Neuronal stem cell (in vitro differentiated cells): ENCODE data around the gene PAX2.
A peak's percentile ranks its signal among the peaks of the same experiment; 100 is the strongest.

Experiments used
- DNase-seq: peaks from one replicate; pipeline ENCODE4 v3.0.0-alpha.2; 2013; ENCODE audit warnings: low spot score
- H2AFZ ChIP-seq: one replicate; pipeline ENCODE4 v1.6.1; 2013; ENCODE audit warnings: mild to moderate bottlenecking, low read length, inconsistent platforms
- H2AK5ac ChIP-seq: 2 replicates; pipeline ENCODE4 v1.6.1; 2013; ENCODE audit warnings: low read depth, mild to moderate bottlenecking, inconsistent platforms, low read length, moderate library complexity, mixed read lengths
- H2BK120ac ChIP-seq: 2 replicates; pipeline ENCODE4 v1.6.1; 2013; ENCODE audit warnings: low read depth, mild to moderate bottlenecking, inconsistent platforms, low read length, moderate library complexity, mixed read lengths
- H2BK12ac ChIP-seq: one replicate; pipeline ENCODE4 v1.6.1; 2013; ENCODE audit warnings: low read length, inconsistent platforms
- H2BK15ac ChIP-seq: 2 replicates; pipeline ENCODE4 v1.6.1; 2013; ENCODE audit warnings: mild to moderate bottlenecking, low read length, inconsistent platforms, mixed read lengths
- H2BK5ac ChIP-seq: one replicate; pipeline ENCODE4 v1.6.1; 2013; ENCODE audit warnings: inconsistent platforms, mild to moderate bottlenecking, low read length, moderate library complexity
- H3K14ac ChIP-seq: one replicate; pipeline ENCODE4 v1.6.1; 2013; ENCODE audit warnings: low read length, inconsistent platforms
- H3K18ac ChIP-seq: 2 replicates; pipeline ENCODE4 v1.6.1; 2013; ENCODE audit warnings: low read length, inconsistent platforms
- H3K23ac ChIP-seq: 2 replicates; pipeline ENCODE4 v1.6.1; 2013; ENCODE audit warnings: low read depth, mild to moderate bottlenecking, mixed read lengths, low read length, inconsistent platforms; ENCODE audit not compliant: poor library complexity
- H3K27ac ChIP-seq: replicated peaks from 3 replicates; pipeline ENCODE4 v1.5.1; 2013; ENCODE audit warnings: low read length, inconsistent platforms
- H3K27me3 ChIP-seq, 3 experiments: 2 replicates each; pipeline ENCODE4 v1.6.1; 2013; ENCODE audit warnings: low read length in 3 of 3, mild to moderate bottlenecking in 2 of 3, inconsistent platforms in 1 of 3, low read depth in 1 of 3, mixed read lengths in 1 of 3, moderate library complexity in 1 of 3; ENCODE audit not compliant: control insufficient read depth in 3 of 3, insufficient read depth in 3 of 3
- H3K36me3 ChIP-seq, 2 donors: replicated peaks in 1 of 2; 2 replicates each; pipeline ENCODE4 v1.6.1; 2013; ENCODE audit warnings: low read length in 2 of 2; ENCODE audit not compliant: control insufficient read depth in 2 of 2, insufficient read depth in 2 of 2
- H3K4ac ChIP-seq: 2 replicates; pipeline ENCODE4 v1.6.1; 2013; ENCODE audit warnings: inconsistent platforms, mild to moderate bottlenecking, low read length, moderate library complexity
- H3K4me1 ChIP-seq, 2 donors: 1 replicate in 1 of 2; 2 replicates in 1 of 2; pipeline ENCODE4 v1.6.1; 2013; ENCODE audit warnings: low read length in 2 of 2, low read depth in 1 of 2; ENCODE audit not compliant: control insufficient read depth in 2 of 2, insufficient read depth in 1 of 2
- H3K4me2 ChIP-seq: one replicate; pipeline ENCODE4 v1.6.1; 2013; ENCODE audit warnings: mild to moderate bottlenecking, low read length, inconsistent platforms; ENCODE audit not compliant: insufficient read depth, poor library complexity, severe bottlenecking
- H3K4me3 ChIP-seq, 2 donors: 2 replicates each; pipeline ENCODE4 v1.5.1; 2013; ENCODE audit warnings: low read length in 2 of 2, mild to moderate bottlenecking in 2 of 2, inconsistent platforms in 1 of 2, moderate library complexity in 1 of 2
- H3K79me1 ChIP-seq: one replicate; pipeline ENCODE4 v1.6.1; 2013; ENCODE audit warnings: low read depth, mild to moderate bottlenecking, inconsistent platforms, low read length, moderate library complexity
- H3K9ac ChIP-seq: one replicate; pipeline ENCODE4 v1.6.1; 2013; ENCODE audit warnings: mild to moderate bottlenecking, low read depth, low read length, inconsistent platforms; ENCODE audit not compliant: poor library complexity
- H3K9me3 ChIP-seq, 2 donors: replicated peaks in 1 of 2; 2 replicates each; pipeline versions ENCODE3 to v1.6.1; 2013; ENCODE audit warnings: low read length in 2 of 2, mild to moderate bottlenecking in 2 of 2, inconsistent platforms in 1 of 2, low read depth in 1 of 2, mixed read lengths in 1 of 2, moderate library complexity in 1 of 2; ENCODE audit not compliant: control insufficient read depth in 2 of 2, insufficient read depth in 1 of 2
- H4K8ac ChIP-seq: one replicate; pipeline ENCODE4 v1.6.1; 2013; ENCODE audit warnings: low read depth, mild to moderate bottlenecking, inconsistent platforms, low read length, moderate library complexity
- H4K91ac ChIP-seq: one replicate; pipeline ENCODE4 v1.6.1; 2013; ENCODE audit warnings: low read length, low read depth, mild to moderate bottlenecking, inconsistent platforms; ENCODE audit not compliant: poor library complexity
- WGBS, 2 donors: extraction: QIAGEN DNeasy Blood & Tissue Kit; methylation state at CpG; one replicate each; pipeline ENCODE4 v1.1.7; 2013; ENCODE audit warnings: missing lambda C conversion rate in 2 of 2, mixed read lengths in 1 of 2; ENCODE audit not compliant: insufficient read length in 2 of 2, insufficient replicate concordance in 1 of 2; ENCODE audit errors: extremely low coverage in 2 of 2; 5-methylcytosine and 5-hydroxymethylcytosine counted together

PAX2 gene

DNA sequence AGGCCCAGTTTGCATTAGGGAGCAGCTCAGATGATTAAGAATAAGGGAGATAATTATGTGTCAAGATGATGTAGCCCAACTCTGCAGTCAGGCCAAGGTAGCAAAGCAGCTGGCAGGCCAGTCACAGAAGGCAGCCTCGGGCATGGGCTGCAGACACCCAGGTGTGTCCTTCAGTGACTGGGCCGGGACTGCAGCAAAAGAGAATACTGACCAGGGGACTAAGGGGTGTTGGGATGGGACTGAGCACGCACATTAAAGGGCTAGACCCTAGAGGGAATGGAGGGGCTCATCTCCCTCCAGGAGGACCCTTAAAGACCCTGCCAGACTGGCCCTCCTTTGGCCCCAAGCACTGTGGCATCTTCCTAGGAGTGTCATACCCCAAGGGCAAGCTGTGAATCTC lies 38.7 kb downstream of the PAX2 start:
- WGBS, 2 donors, result no CpG with 5 or more reads among the region's 3 CpGs

GRCh38 chr10:100786591-100786990 lies 41.2 kb downstream of the PAX2 start:
- Histone ChIP-seq H4K91ac (no peak overlapping the region), H3K4ac (no peak overlapping the region), H2BK5ac (no peak overlapping the region), H3K4me2 (no peak overlapping the region), H3K27me3 (peaks cover 0 to 96% (median 5%) of the 10 kb centered on the region in 3 experiments), H2AFZ (no peak overlapping the region), H3K14ac (no peak overlapping the region), H3K79me1 (no peaks in the 10 kb centered on the region), H3K23ac (no peak overlapping the region), H4K8ac (no peak overlapping the region), H3K4me1 (peaks cover 0 to 14% of the 10 kb centered on the region in 2 donors), H3K18ac (no peak overlapping the region), H3K9me3 (no peaks in the 10 kb centered on the region), H3K27ac (no peak overlapping the region), H3K4me3 (peak overlapping the region in 1 of 2 donors; percentile 39), H2BK120ac (no peak overlapping the region), H3K9ac (no peak overlapping the region), H2BK12ac (no peak overlapping the region), H2BK15ac (peak overlapping the region; percentile 30), H3K36me3 (no peaks in the 10 kb centered on the region), H2AK5ac (peak overlapping the region; percentile 65)
- DNase-seq, result no peak
- no CpG with 5 or more reads among the region's 6 CpGs for WGBS, 2 donors

More for the DNA sequence above, 38.7 kb downstream of the PAX2 start:
- Histone ChIP-seq H3K4me2 (no peak overlapping the region), H4K8ac (no peak overlapping the region), H3K36me3 (no peaks in the 10 kb centered on the region), H3K79me1 (no peaks in the 10 kb centered on the region), H3K9ac (no peak overlapping the region), H3K18ac (no peak overlapping the region), H4K91ac (no peak overlapping the region), H2AFZ (no peak overlapping the region), H3K4ac (no peak overlapping the region), H3K4me1 (peaks cover 0 to 7% of the 10 kb centered on the region in 2 donors), H3K27me3 (peaks cover 0 to 94% (median 2%) of the 10 kb centered on the region in 3 experiments), H3K9me3 (no peaks in the 10 kb centered on the region), H2BK12ac (no peak overlapping the region), H2BK120ac (no peak overlapping the region), H3K27ac (no peak overlapping the region), H2BK15ac (no peak overlapping the region), H2BK5ac (no peak overlapping the region), H3K4me3 (no peak overlapping the region), H3K23ac (no peak overlapping the region), H2AK5ac (no peak overlapping the region), H3K14ac (no peak overlapping the region)
- DNase-seq, result no peak

DNA sequence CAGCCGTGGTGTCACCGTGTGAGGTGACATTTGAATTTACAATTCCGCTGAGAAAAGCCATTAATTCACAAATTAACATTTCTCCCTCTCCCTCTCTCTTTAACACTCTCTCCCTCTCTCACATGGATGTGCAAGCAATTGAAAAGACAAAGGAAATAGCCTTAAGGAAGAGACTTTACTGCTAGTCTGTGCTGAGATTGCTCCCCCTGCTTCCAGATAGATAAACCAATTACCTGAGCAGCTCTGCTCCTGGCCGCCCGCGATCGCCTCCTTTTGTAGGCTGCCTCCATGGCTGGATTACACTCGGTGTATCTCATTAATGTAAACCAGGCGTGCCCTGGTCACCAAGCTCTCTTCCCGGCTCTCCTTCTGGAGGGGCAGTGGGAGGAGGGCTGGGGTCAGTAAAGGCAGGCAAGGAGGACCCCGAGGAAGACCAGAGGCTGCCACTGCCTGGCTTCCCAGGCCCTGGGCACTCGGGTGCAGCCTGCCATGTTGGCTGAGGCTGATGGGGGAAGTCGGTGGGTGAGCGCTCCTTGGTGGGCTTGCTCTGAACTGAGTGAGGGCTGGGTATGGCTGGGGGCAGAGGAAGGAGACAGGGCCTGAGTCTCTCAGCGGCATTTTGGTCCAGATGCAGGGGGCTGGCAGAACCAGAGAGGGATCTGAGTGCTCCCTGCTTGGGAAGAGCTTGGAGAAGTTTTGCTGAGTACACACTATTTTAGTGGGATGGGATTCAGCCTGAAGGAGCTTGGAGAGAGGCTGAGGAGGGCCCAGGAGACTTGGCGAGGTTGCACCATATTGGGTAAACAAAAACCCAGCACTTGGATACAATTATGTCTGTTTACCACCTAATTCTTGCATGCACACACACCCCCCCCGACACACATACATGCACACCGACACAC lies 42.9 kb downstream of the PAX2 start:
- H3K9me3 ChIP-seq, result no peaks in the 10 kb centered on the region
- no peaks in the 10 kb centered on the region for H3K79me1 ChIP-seq
- no peak overlapping the region for H4K8ac ChIP-seq
- no peak overlapping the region for H2BK120ac ChIP-seq
- H2AK5ac ChIP-seq, result no peak overlapping the region
- WGBS, 2 donors, result 100% methylated on average over 1 of the region's 18 CpGs; no CpG with 5 or more reads in 1 of the 2 donors
- H3K14ac ChIP-seq, result no peak overlapping the region
- no peak for DNase-seq
- H3K23ac ChIP-seq, result no peak overlapping the region
- no peaks in the 10 kb centered on the region for H3K36me3 ChIP-seq
- H3K18ac ChIP-seq, result no peak overlapping the region
- no peak overlapping the region for H4K91ac ChIP-seq
- H2BK12ac ChIP-seq, result no peak overlapping the region
- no peak overlapping the region for H3K27ac ChIP-seq
- no peak overlapping the region for H2BK5ac ChIP-seq
- H3K4me1 ChIP-seq, result peaks cover 0 to 18% of the 10 kb centered on the region in 2 donors
- H2BK15ac ChIP-seq, result no peak overlapping the region
- peaks cover 0 to 99% (median 9%) of the 10 kb centered on the region in 3 experiments for H3K27me3 ChIP-seq
- H3K4me3 ChIP-seq, result no peak overlapping the region
- H3K4me2 ChIP-seq, result no peak overlapping the region
- H3K9ac ChIP-seq, result no peak overlapping the region
- no peak overlapping the region for H3K4ac ChIP-seq
- H2AFZ ChIP-seq, result no peak overlapping the region

- Histone ChIP-seq H2BK15ac (no peak overlapping the region), H3K4me1 (peaks cover 0 to 19% of the 10 kb centered on the region in 2 donors), H3K4me3 (no peak overlapping the region), H3K9me3 (no peaks in the 10 kb centered on the region), H3K27ac (no peak overlapping the region), H3K36me3 (no peaks in the 10 kb centered on the region), H3K27me3 (peaks cover 0 to 85% (median 9%) of the 10 kb centered on the region in 3 experiments), H3K9ac (no peak overlapping the region), H2BK12ac (no peak overlapping the region), H2AFZ (no peak overlapping the region), H3K14ac (no peak overlapping the region), H3K4ac (no peak overlapping the region), H3K79me1 (no peaks in the 10 kb centered on the region), H3K23ac (no peak overlapping the region), H4K91ac (no peak overlapping the region), H2BK120ac (no peak overlapping the region), H3K4me2 (no peak overlapping the region), H4K8ac (no peak overlapping the region), H2BK5ac (no peak overlapping the region), H3K18ac (no peak overlapping the region), H2AK5ac (no peak overlapping the region)
- no CpG with 5 or more reads among the region's 7 CpGs for WGBS, 2 donors
- no peak for DNase-seq
Measured at GRCh38 chr10:100790761-100791208, 45.4 kb downstream of the PAX2 start.
